AG04450 (cell line): ENCODE measurements around the gene ZNF599. TPM values are rescaled to one million over a fixed set of nuclear protein-coding genes. Genes with fewer than 3 reads are reported as not detected.

Experiments
- CTCF ChIA-PET: fragments of 300-600, 350-600 bp; formaldehyde crosslinking; extraction: SDS; loops from one replicate; lab custom pipeline; 2022; ENCODE audit warnings: antibody characterized with exemption, inconsistent platforms; lab: Charles Lee
- POLR2A ChIA-PET: fragments of 350-600 bp; formaldehyde crosslinking; extraction: SDS; loops from one replicate; lab custom pipeline; 2021; ENCODE audit warnings: antibody characterized with exemption, inconsistent platforms; lab: Yijun Ruan, JAX
- DNase-seq: peaks from one replicate; pipeline ENCODE4 v3.0.0-alpha.2; 2011; ENCODE audit warnings: low read depth, low spot score
- H3K27ac ChIP-seq: one replicate; pipeline ENCODE4 v1.5.1; 2012; ENCODE audit warnings: low read depth, low read length, control low read depth
- H3K27me3 ChIP-seq: one replicate; pipeline ENCODE4 v1.6.0; 2012; ENCODE audit warnings: low read length; ENCODE audit not compliant: control insufficient read depth, insufficient read depth
- H3K4me3 ChIP-seq: 2 replicates; pipeline ENCODE4 v1.5.1; 2011; ENCODE audit warnings: mild to moderate bottlenecking, low read depth, low read length, control low read depth
- H3K9me3 ChIP-seq: 2 replicates; pipeline ENCODE4 v1.5.1; 2012; ENCODE audit warnings: low read length; ENCODE audit not compliant: control insufficient read depth, insufficient read depth
- polyA plus RNA-seq: library from polyadenylated mRNA; depleted of rRNA; stranded (reverse); fragments of >200 nt; gene quantifications from 2 replicates; pipeline ENCODE4 v1.2.3, GENCODE V29; 2011
- TF ChIP-seq, protein P1 (sequence below): IDR thresholded peaks from 2 replicates; pipeline ENCODE4 v1.5.1; 2011; ENCODE audit warnings: low read depth, low read length, control low read depth, inconsistent platforms

The ZNF599 gene
- polyA plus RNA-seq, 1 experiment, result 9.1 TPM

DNA sequence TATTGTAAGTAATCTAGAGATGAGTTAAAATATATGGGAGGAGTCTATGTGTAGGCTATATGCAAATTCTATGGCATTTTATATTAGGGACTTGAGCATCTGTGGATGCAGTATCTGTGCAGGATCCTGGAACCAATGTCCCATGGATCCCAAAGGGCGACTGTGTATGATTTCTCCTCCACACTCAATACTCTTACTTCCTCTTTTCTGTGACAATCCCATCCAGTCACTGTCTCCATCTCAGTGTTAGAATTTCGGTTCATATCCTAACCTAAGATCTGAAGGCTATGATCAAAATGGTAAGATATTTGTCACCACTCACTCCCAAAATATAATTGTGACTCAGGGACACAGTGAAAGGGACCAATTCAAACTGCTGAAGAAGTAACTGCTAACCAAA is 15.1 kb upstream of the ZNF599 start:
- CTCF ChIA-PET, result interaction anchor here (0.6 kb wide), 1 partner anchor 709 kb away, joined by 3 read pairs; no protein-coding TSS in a partner anchor
- no peak overlapping the region for H3K27ac ChIP-seq
- POLR2A ChIA-PET, result no interaction called here
- no peaks in the 10 kb centered on the region for H3K9me3 ChIP-seq
- no peaks in the 10 kb centered on the region for H3K27me3 ChIP-seq
- no peak for DNase-seq
- TF ChIP-seq, protein P1, sequence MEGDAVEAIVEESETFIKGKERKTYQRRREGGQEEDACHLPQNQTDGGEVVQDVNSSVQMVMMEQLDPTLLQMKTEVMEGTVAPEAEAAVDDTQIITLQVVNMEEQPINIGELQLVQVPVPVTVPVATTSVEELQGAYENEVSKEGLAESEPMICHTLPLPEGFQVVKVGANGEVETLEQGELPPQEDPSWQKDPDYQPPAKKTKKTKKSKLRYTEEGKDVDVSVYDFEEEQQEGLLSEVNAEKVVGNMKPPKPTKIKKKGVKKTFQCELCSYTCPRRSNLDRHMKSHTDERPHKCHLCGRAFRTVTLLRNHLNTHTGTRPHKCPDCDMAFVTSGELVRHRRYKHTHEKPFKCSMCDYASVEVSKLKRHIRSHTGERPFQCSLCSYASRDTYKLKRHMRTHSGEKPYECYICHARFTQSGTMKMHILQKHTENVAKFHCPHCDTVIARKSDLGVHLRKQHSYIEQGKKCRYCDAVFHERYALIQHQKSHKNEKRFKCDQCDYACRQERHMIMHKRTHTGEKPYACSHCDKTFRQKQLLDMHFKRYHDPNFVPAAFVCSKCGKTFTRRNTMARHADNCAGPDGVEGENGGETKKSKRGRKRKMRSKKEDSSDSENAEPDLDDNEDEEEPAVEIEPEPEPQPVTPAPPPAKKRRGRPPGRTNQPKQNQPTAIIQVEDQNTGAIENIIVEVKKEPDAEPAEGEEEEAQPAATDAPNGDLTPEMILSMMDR, result no peak
- H3K4me3 ChIP-seq, result no peak overlapping the region

DNA sequence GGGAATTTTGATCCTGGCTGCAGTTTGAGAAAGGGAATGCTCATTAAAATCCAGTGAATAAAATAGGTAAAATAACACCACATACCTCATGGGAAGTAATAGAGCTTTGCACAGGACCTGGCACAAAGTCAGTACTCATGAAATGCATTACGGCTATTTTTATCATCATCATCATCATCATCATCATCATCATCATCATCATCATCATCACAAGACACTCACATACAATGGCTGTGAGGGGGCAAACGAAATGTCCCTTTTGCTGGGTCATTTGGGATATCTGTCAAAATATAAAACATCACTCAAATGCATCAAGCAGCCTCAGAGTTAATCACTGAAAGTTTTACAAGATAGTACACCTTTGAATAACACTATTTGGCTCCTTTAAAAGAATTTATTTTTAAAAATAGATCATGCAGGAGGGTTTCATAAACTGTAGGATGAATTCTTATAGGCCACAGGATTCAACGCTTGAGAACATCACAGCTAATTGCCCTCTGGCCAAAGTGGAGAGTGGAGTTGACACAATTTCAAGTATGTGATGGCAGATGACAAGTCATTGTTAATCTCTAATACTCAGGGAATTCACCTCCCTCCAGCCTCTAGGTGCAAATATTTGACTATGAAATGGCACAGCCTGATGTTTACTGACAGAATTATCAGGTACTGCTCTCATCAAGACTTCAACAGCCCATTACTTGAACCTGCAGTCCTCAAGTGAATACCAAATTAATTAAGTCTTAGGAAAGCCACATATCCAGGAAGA is 14.2 kb upstream of the ZNF599 start:
- no peaks in the 10 kb centered on the region for H3K27me3 ChIP-seq
- H3K9me3 ChIP-seq, result no peaks in the 10 kb centered on the region
- H3K4me3 ChIP-seq, result no peak overlapping the region
- DNase-seq, result no peak
- no peak overlapping the region for H3K27ac ChIP-seq
- TF ChIP-seq, protein P1, result no peak
- ChIA-PET POLR2A (no interaction called here), CTCF (no interaction called here)

DNA sequence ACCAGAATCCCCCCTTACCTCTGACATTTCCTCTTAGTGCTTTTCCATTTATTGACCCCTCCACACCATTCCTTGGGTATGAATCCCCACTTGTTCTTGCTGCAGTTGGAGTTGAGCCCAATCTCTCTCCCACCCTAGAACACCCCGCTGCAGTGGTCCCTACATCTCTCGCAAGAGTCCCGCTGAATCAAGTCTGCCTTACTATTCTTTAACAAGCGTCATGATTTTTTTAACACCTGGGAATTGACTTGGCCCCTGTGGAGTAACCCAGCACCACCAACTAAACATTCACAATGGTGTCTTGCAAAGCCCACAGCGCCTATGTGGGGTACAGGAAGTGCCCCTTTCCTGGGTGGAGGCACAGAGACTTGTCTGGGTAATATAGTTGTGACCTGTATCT is 13.2 kb upstream of the ZNF599 start:
- POLR2A ChIA-PET, result no interaction called here
- Histone ChIP-seq H3K27me3 (no peaks in the 10 kb centered on the region), H3K4me3 (no peak overlapping the region), H3K9me3 (no peaks in the 10 kb centered on the region), H3K27ac (no peak overlapping the region)
- DNase-seq, result no peak
- CTCF ChIA-PET, result no interaction called here
- TF ChIP-seq, protein P1, result no peak

DNA sequence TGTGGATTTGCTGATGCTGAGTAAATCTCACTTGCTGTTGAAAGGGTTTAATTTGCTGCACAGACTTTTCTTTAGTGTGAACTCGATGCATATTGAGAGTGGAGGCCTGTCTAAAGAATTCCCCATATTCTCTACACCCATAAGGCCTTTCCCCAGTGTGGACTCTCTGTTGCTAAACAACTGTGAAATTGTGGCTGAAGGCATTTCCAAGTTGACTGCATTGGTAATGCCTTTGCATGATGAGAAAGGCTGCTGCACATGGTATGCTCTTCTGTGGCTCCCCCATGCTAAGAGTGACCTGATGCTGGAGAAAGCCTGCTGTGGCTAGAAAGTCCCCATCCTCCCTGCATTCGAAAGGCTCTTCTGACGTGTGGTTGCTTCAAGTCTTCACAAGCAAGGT is 6.6 kb upstream of the ZNF599 start:
- CTCF ChIA-PET, result no interaction called here
- H3K27me3 ChIP-seq, result no peaks in the 10 kb centered on the region
- no peak overlapping the region for H3K27ac ChIP-seq
- no peak overlapping the region for H3K4me3 ChIP-seq
- no peak for DNase-seq
- H3K9me3 ChIP-seq, result no peaks in the 10 kb centered on the region
- POLR2A ChIA-PET, result no interaction called here
- TF ChIP-seq, protein P1, result no peak

DNA sequence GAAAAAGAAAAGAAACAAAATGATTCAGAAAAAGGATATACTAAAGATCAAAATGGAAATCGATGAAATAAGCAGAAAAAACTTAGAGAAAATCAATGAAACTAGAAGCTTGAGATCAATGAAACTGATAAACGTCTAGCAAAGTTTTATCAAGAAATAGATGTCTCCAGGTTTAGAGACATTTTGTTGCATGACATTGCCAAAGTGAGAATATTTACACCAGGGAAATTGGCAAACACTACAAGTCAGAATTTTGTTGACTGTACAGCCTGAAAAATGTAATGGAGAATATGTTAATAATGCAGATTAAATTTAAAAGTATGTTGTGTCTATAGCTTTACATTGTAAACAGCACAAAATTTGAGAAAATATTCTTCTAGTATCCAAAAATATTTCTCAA is 5.3 kb upstream of the ZNF599 start:
- no peak overlapping the region for H3K27ac ChIP-seq
- H3K4me3 ChIP-seq, result no peak overlapping the region
- no peaks in the 10 kb centered on the region for H3K27me3 ChIP-seq
- DNase-seq, result no peak
- H3K9me3 ChIP-seq, result no peaks in the 10 kb centered on the region
- ChIA-PET POLR2A (no interaction called here), CTCF (interaction anchor here (0.5 kb wide), 1 partner anchor 140 kb away, joined by 3 read pairs; no protein-coding TSS in a partner anchor)
- TF ChIP-seq, protein P1, result no peak
